Muscle of leg (tissue), 11 donors: ENCODE data around the gene KAT6B. TPM values are rescaled to one million over a fixed set of nuclear protein-coding genes. Genes with fewer than 3 reads are reported as not detected.

Experiments used
- DNase-seq: peaks from one replicate; pipeline ENCODE4 v3.0.0; 2013
- H3K27ac ChIP-seq: one replicate; pipeline ENCODE4 v1.5.1; 2013; ENCODE audit warnings: mild to moderate bottlenecking, low read length, control low read depth
- H3K27me3 ChIP-seq: one replicate; pipeline ENCODE4 v1.6.1; 2013; ENCODE audit warnings: low read length; ENCODE audit not compliant: control insufficient read depth, insufficient read depth
- H3K36me3 ChIP-seq: one replicate; pipeline ENCODE4 v1.6.1; 2013; ENCODE audit warnings: low read length; ENCODE audit not compliant: control insufficient read depth, insufficient read depth
- H3K4me1 ChIP-seq: one replicate; pipeline ENCODE4 v1.6.1; 2013; ENCODE audit warnings: low read length; ENCODE audit not compliant: control insufficient read depth, insufficient read depth
- H3K4me3 ChIP-seq: one replicate; pipeline ENCODE4 v1.5.1; 2013; ENCODE audit warnings: low read length, control low read depth
- H3K9me3 ChIP-seq: replicated peaks from 2 replicates; pipeline ENCODE4 v1.6.1; 2013; ENCODE audit warnings: low read depth, low read length; ENCODE audit not compliant: control insufficient read depth
- WGBS: methylation state at CpG from one replicate; pipeline ENCODE4 v1.1.5; 2013; ENCODE audit warnings: missing lambda C conversion rate; ENCODE audit not compliant: insufficient coverage; 5-methylcytosine and 5-hydroxymethylcytosine counted together
- polyA plus RNA-seq, 8 donors: library from polyadenylated mRNA; unstranded; fragments of 120-200 nt; gene quantifications; one replicate each; pipeline versions ENCODE4 v1.2.1 to v1.2.3, GENCODE V29; 2013; ENCODE audit warnings: inconsistent platforms in 1 of 8, low replicate concordance in 1 of 8; ENCODE audit not compliant: insufficient read length in 8 of 8, insufficient read depth in 1 of 8
- total RNA-seq: library from RNA; stranded (reverse); fragments of 120-200 nt; gene quantifications from one replicate; pipeline ENCODE4 v1.2.4, GENCODE V29; 2013

Gene KAT6B
- total and polyA plus RNA-seq, 9 donors = 13.5 to 23.1 (median 17.9) TPM

- no peak for DNase-seq
- Histone ChIP-seq H3K4me1 (no peaks in the 10 kb centered on the region), H3K9me3 (no peaks in the 10 kb centered on the region), H3K36me3 (peaks cover 2% of the 10 kb centered on the region), H3K27ac (no peak overlapping the region), H3K4me3 (no peak overlapping the region), H3K27me3 (no peaks in the 10 kb centered on the region)
- 44% methylated on average over 2 of the region's 2 CpGs for WGBS
Measured at GRCh38 chr10:74855027-74855426, 28.6 kb downstream of the KAT6B start.

GRCh38 chr10:74855439-74855838 lies 29.0 kb downstream of the KAT6B start:
- no peaks in the 10 kb centered on the region for H3K4me1 ChIP-seq
- H3K4me3 ChIP-seq = no peak overlapping the region
- DNase-seq = no peak
- H3K27me3 ChIP-seq = no peaks in the 10 kb centered on the region
- H3K27ac ChIP-seq = no peak overlapping the region
- no peaks in the 10 kb centered on the region for H3K9me3 ChIP-seq
- H3K36me3 ChIP-seq = peaks cover 2% of the 10 kb centered on the region

GRCh38 chr10:74856940-74857339 lies 30.5 kb downstream of the KAT6B start:
- no CpG with 5 or more reads among the region's 3 CpGs for WGBS
- Histone ChIP-seq H3K36me3 (peaks cover 2% of the 10 kb centered on the region), H3K4me3 (no peak overlapping the region), H3K27ac (no peak overlapping the region), H3K27me3 (no peaks in the 10 kb centered on the region), H3K9me3 (no peaks in the 10 kb centered on the region), H3K4me1 (no peaks in the 10 kb centered on the region)
- DNase-seq = no peak

GRCh38 chr10:74857586-74857985 lies 31.2 kb downstream of the KAT6B start:
- Histone ChIP-seq H3K27me3 (no peaks in the 10 kb centered on the region), H3K36me3 (peaks cover 2% of the 10 kb centered on the region), H3K27ac (no peak overlapping the region), H3K4me1 (no peaks in the 10 kb centered on the region), H3K4me3 (no peak overlapping the region), H3K9me3 (no peaks in the 10 kb centered on the region)
- no peak for DNase-seq
- no CpG with 5 or more reads among the region's 1 CpG for WGBS

- no peak overlapping the region for H3K27ac ChIP-seq
- no peak for DNase-seq
- H3K4me1 ChIP-seq = no peaks in the 10 kb centered on the region
- WGBS = no CpG with 5 or more reads among the region's 1 CpG
- no peaks in the 10 kb centered on the region for H3K36me3 ChIP-seq
- H3K9me3 ChIP-seq = no peaks in the 10 kb centered on the region
- H3K27me3 ChIP-seq = no peaks in the 10 kb centered on the region
- H3K4me3 ChIP-seq = no peak overlapping the region
Measured at GRCh38 chr10:74859546-74859945, 33.1 kb downstream of the KAT6B start.

- no peak overlapping the region for H3K27ac ChIP-seq
- DNase-seq = no peak
- 67% methylated on average over 3 of the region's 7 CpGs for WGBS
- H3K9me3 ChIP-seq = no peaks in the 10 kb centered on the region
- no peaks in the 10 kb centered on the region for H3K27me3 ChIP-seq
- no peaks in the 10 kb centered on the region for H3K36me3 ChIP-seq
- H3K4me3 ChIP-seq = no peak overlapping the region
- no peaks in the 10 kb centered on the region for H3K4me1 ChIP-seq
Measured at GRCh38 chr10:74862625-74863024, 36.2 kb downstream of the KAT6B start.

- Histone ChIP-seq H3K9me3 (no peaks in the 10 kb centered on the region), H3K4me3 (no peak overlapping the region), H3K36me3 (no peaks in the 10 kb centered on the region), H3K4me1 (no peaks in the 10 kb centered on the region), H3K27me3 (no peaks in the 10 kb centered on the region), H3K27ac (no peak overlapping the region)
- no CpG with 5 or more reads among the region's 2 CpGs for WGBS
- DNase-seq = no peak
Measured at GRCh38 chr10:74863551-74863950, 37.2 kb downstream of the KAT6B start.

- 55% methylated on average over 2 of the region's 3 CpGs for WGBS
- H3K27ac ChIP-seq = no peak overlapping the region
- DNase-seq = no peak
- H3K36me3 ChIP-seq = no peaks in the 10 kb centered on the region
- no peaks in the 10 kb centered on the region for H3K4me1 ChIP-seq
- no peak overlapping the region for H3K4me3 ChIP-seq
- H3K27me3 ChIP-seq = no peaks in the 10 kb centered on the region
- no peaks in the 10 kb centered on the region for H3K9me3 ChIP-seq
Measured at GRCh38 chr10:74867351-74867750, 41.0 kb downstream of the KAT6B start.

GRCh38 chr10:74868392-74868977 lies 42.1 kb downstream of the KAT6B start:
- H3K9me3 ChIP-seq = no peaks in the 10 kb centered on the region
- no peak for DNase-seq
- no peaks in the 10 kb centered on the region for H3K27me3 ChIP-seq
- H3K4me3 ChIP-seq = no peak overlapping the region
- no peaks in the 10 kb centered on the region for H3K36me3 ChIP-seq
- no CpG with 5 or more reads among the region's 3 CpGs for WGBS
- H3K27ac ChIP-seq = no peak overlapping the region
- H3K4me1 ChIP-seq = no peaks in the 10 kb centered on the region

GRCh38 chr10:74869635-74870034 lies 43.2 kb downstream of the KAT6B start:
- no CpG with 5 or more reads among the region's 2 CpGs for WGBS
- no peaks in the 10 kb centered on the region for H3K9me3 ChIP-seq
- H3K27me3 ChIP-seq = no peaks in the 10 kb centered on the region
- H3K4me1 ChIP-seq = no peaks in the 10 kb centered on the region
- H3K36me3 ChIP-seq = no peaks in the 10 kb centered on the region
- H3K27ac ChIP-seq = no peak overlapping the region
- no peak overlapping the region for H3K4me3 ChIP-seq
- no peak for DNase-seq

GRCh38 chr10:74870191-74870590 lies 43.8 kb downstream of the KAT6B start:
- Histone ChIP-seq H3K27ac (no peak overlapping the region), H3K9me3 (no peaks in the 10 kb centered on the region), H3K36me3 (no peaks in the 10 kb centered on the region), H3K4me3 (no peak overlapping the region), H3K4me1 (no peaks in the 10 kb centered on the region), H3K27me3 (no peaks in the 10 kb centered on the region)
- DNase-seq = no peak
- WGBS = no CpG with 5 or more reads among the region's 1 CpG
